NCI-H2029 treated with DMSO at 0.1 percent for 48 hours (cell line): Measurements from ENCODE around the gene EIF4A3.
"Not testable (repeated sequence)": the region's sequence is repeated elsewhere in the genome, so short reads cannot be mapped to it uniquely, and the experiment has no call there.

Source experiments
- DNase-seq: peaks from one replicate; lab custom pipeline; 2025; lab: John Stamatoyannopoulos, UW

The EIF4A3 gene

GRCh38 chr17:80099291-80100034 lies 47.5 kb downstream of the EIF4A3 start:
- no peak for DNase-seq

DNA sequence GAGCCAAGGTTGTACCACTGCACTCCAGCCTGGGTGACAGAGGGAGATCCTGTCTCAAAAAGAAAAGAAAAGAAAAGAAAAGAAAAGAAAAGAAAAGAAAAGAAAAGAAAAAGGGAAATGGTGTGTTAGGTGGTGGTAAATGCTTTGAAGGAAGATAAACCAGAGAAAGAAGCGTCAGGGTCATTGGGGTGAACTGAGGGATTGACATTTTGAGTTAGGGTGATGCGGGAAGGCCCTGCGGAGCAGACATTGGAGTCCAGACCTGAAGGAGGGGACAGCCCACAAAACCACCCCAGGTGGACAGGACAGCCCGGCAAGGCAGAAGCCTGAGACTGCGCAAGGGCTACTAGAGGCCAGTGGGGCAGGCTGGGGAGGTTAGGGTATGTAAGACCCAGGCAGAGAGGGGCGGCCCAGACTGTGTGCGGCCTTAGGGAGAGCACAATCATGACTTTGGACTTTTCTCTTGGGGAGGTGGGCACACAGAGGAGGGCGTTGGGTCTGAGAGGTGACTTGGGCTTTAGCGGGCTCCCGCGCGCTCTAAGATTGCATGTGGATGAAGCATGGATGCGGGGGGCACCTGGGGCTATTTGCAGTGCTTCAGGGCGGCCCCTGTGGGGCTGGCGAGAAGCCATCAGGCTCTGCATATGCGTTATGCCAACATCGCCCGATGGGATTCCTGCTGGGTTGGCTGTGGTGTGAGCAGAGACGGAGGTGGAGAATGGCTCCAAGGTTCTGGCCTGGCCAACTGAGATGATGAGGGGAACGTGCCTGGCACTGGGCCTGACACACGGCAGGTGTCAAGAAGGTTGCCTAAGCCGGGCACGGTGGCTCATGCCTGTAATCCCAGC lies 48.9 kb downstream of the EIF4A3 start:
- DNase-seq = no peak

GRCh38 chr17:80097127-80097621 lies 49.8 kb downstream of the EIF4A3 start:
- DNase-seq = no peak

- no peak for DNase-seq
These were observed 50.3 kb downstream of the EIF4A3 start for GRCh38 chr17:80096561-80097021.

DNA sequence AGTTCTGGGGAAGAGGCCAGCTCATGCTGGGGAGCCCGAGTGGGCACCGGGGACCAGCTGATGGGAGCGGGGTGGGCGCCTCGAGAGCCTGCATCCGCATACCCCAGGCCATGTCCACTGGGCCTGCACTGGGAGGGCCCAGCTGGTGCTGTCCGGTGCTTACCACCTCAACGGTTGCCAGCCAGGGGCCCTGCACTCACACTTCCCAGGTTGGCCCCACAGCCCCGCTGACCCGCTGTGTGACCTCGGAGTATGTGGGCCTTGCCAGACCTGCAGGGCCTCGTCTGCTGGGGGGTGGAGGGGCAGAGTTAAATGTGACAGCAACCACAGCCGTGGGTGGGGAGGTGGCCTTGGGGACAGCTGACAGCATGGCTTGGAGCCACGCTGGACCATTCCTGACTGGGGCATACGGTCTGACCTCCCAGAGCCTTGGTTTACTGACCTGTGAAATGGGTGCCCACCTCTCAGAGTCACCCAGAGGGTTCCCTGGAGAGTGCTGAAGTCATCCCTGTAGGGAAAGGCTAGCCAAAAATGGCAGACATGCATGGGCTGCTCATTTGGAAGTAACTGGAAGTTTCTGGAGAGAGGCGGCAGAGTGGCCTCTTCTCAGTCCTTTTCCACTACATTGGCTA lies 51.0 kb downstream of the EIF4A3 start:
- DNase-seq = no peak

- no peak for DNase-seq
These were observed 51.7 kb downstream of the EIF4A3 start for GRCh38 chr17:80095038-80095843.

DNA sequence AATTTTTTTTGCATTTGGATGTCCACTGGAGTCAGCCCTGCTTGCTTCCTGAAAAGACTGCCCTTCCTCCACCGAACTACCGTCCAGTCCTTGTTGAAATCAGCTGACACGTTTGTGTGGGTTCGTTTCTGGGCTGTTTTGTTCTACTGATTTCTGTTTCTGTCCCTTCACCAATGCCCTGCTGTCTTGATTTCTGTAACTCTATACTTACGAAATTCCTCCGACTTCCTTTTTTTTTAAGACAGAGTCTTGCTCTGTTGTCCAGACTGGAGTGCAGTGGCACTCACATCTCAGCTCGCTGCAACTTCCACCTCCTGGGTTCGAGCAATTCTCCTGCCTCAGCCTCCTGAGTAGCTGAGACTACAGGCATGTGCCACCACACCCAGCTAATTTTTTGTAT lies 54.0 kb downstream of the EIF4A3 start:
- no peak for DNase-seq

GRCh38 chr17:80091376-80091775 lies 55.6 kb downstream of the EIF4A3 start:
- no peak for DNase-seq

GRCh38 chr17:80090164-80090563 lies 56.8 kb downstream of the EIF4A3 start:
- not testable (repeated sequence) for DNase-seq

GRCh38 chr17:80089762-80090161 lies 57.2 kb downstream of the EIF4A3 start:
- no peak for DNase-seq

DNA sequence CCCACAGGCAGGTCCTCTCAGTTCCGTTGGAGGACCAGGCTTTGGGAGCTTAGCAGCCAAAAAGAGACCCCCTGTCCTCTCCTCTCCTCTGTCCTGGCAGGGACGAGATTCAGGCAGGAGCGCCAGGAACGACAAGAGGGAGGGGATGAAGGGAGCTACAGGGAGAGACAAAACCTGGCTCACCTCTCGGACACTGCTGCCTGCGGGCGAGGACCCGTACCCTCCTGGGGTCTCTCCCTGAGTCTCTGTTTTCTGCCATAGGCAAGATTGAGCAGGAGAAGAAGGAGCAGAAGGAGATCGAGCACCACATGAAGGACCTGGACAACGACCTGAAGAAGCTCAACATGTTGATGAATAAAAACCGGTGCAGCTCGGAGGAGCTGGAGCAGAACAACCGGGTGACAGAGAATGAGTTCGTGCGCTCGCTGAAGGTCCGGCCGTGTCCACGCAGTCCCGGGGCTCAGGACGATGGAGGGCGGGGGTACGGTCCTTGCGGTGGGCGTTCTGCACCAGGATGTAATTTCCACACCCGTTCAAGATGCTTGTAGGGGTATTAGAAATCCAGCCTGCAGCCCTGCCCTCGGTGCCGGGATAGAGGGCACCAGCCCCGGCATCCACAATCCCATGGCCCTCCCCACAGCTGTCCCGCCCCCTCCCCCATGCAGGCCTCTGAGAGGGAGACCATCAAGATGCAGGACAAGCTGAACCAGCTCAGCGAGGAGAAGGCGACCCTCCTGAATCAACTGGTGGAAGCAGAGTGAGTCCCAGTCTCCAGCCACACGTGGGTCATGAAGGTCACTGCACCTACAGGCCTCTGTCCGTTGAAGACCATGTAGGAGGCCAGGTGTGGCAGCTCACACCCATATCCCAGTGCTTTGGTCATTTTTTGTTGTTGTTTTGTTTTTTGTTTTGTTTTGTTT lies 59.3 kb downstream of the EIF4A3 start:
- no peak for DNase-seq

- DNase-seq = no peak
These were observed 60.3 kb downstream of the EIF4A3 start for GRCh38 chr17:80086616-80087015.

DNA sequence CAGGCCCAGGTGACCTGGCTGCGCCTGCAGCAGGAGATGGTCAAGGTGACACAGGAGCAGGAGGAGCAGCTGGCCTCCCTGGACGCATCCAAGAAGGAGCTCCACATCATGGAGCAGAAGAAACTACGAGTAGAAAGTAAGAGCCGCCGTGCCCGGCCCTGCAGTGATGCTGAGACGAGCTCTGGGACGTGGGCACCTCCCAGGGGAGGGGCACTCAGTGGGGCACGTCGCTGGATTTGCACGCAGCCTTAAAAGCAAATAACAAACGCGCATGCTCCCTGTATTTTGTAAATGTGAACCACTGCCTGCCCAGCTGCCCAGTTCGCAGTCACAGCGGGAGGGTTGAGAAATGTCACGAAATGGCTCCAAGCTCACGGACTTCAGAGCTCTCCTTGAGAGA lies 60.8 kb downstream of the EIF4A3 start:
- no peak for DNase-seq

- DNase-seq = no peak
These were observed 62.2 kb downstream of the EIF4A3 start for GRCh38 chr17:80084773-80085172.
